ENCODE results near the gene THRB.

The THRB gene

GRCh38 chr3:24407980-24408680, 86.5 kb downstream of the THRB start:
- Histone ChIP-seq H3K9ac (ENCODE audit: low read length) (no peak overlapping the region), H3K79me2 (ENCODE audit: insufficient read depth, low read length) (no peaks in the 10 kb centered on the region), H2AFZ (ENCODE audit: low read depth, low read length, severe bottlenecking) (no peak overlapping the region), H3K36me3 (ENCODE audit: low read length) (no peaks in the 10 kb centered on the region), H3K9me2 (replicated peaks; ENCODE audit: insufficient read depth, low read length) (no peaks in the 10 kb centered on the region), H3K27me3 (ENCODE audit: low read length) (no peaks in the 10 kb centered on the region), H4K20me1 (ENCODE audit: low read depth, low read length) (no peaks in the 10 kb centered on the region), H3K9me3 (ENCODE audit: insufficient read depth, low read length) (no peaks in the 10 kb centered on the region), H3F3A (ENCODE audit: insufficient read depth) (no peaks in the 10 kb centered on the region), H3K4me3 (ENCODE audit: insufficient read depth, low read length, poor library complexity, severe bottlenecking) (no peak overlapping the region), H3K4me2 (ENCODE audit: low read depth, low read length, poor library complexity, severe bottlenecking) (no peak overlapping the region), H3K27ac (ENCODE audit: low read depth, low read length) (no peak overlapping the region)
- TF ChIP-seq CTCF (IDR thresholded peaks at IDR 0.05; ENCODE audit: insufficient read depth, low read length, poor library complexity, severe bottlenecking), result no peak

GRCh38 chr3:24406900-24407299, 87.8 kb downstream of the THRB start:
- H4K20me1 ChIP-seq (ENCODE audit: low read depth, low read length), result no peaks in the 10 kb centered on the region
- H3K27me3 ChIP-seq (ENCODE audit: low read length), result no peaks in the 10 kb centered on the region

GRCh38 chr3:24405057-24405456, 89.6 kb downstream of the THRB start:
- Histone ChIP-seq H3K9me2 (replicated peaks; ENCODE audit: insufficient read depth, low read length) (no peaks in the 10 kb centered on the region), H3K4me2 (ENCODE audit: low read depth, low read length, poor library complexity, severe bottlenecking) (no peak overlapping the region), H3K4me3 (ENCODE audit: insufficient read depth, low read length, poor library complexity, severe bottlenecking) (no peak overlapping the region), H3K27me3 (ENCODE audit: low read length) (no peaks in the 10 kb centered on the region), H4K20me1 (ENCODE audit: low read depth, low read length) (no peaks in the 10 kb centered on the region), H3K9me3 (ENCODE audit: insufficient read depth, low read length) (no peaks in the 10 kb centered on the region), H3K9ac (ENCODE audit: low read length) (no peak overlapping the region), H3K79me2 (ENCODE audit: insufficient read depth, low read length) (no peaks in the 10 kb centered on the region), H2AFZ (ENCODE audit: low read depth, low read length, severe bottlenecking) (no peak overlapping the region), H3K36me3 (ENCODE audit: low read length) (no peaks in the 10 kb centered on the region), H3F3A (ENCODE audit: insufficient read depth) (no peaks in the 10 kb centered on the region), H3K27ac (ENCODE audit: low read depth, low read length) (no peak overlapping the region)
- TF ChIP-seq EZH2phosphoT487 (conservative IDR thresholded peaks at IDR 0.05; ENCODE audit: low read length) (no peak), CTCF (IDR thresholded peaks at IDR 0.05; ENCODE audit: insufficient read depth, low read length, poor library complexity, severe bottlenecking) (no peak)

More at GRCh38 chr3:24406900-24407299, 87.8 kb downstream of the THRB start:
- Histone ChIP-seq H3K36me3 (ENCODE audit: low read length) (no peaks in the 10 kb centered on the region), H2AFZ (ENCODE audit: low read depth, low read length, severe bottlenecking) (no peak overlapping the region), H3K79me2 (ENCODE audit: insufficient read depth, low read length) (no peaks in the 10 kb centered on the region), H3K4me3 (ENCODE audit: insufficient read depth, low read length, poor library complexity, severe bottlenecking) (no peak overlapping the region), H3K9ac (ENCODE audit: low read length) (no peak overlapping the region), H3K9me3 (ENCODE audit: insufficient read depth, low read length) (no peaks in the 10 kb centered on the region), H3F3A (ENCODE audit: insufficient read depth) (no peaks in the 10 kb centered on the region), H3K9me2 (replicated peaks; ENCODE audit: insufficient read depth, low read length) (no peaks in the 10 kb centered on the region), H3K4me2 (ENCODE audit: low read depth, low read length, poor library complexity, severe bottlenecking) (no peak overlapping the region), H3K27ac (ENCODE audit: low read depth, low read length) (no peak overlapping the region)
- no peak for TF ChIP-seq CTCF (IDR thresholded peaks at IDR 0.05; ENCODE audit: insufficient read depth, low read length, poor library complexity, severe bottlenecking)
- TF ChIP-seq EZH2phosphoT487 (conservative IDR thresholded peaks at IDR 0.05; ENCODE audit: low read length), result no peak

All from SU-DHL-6 (cell line).